ENCODE measurements around the gene SEZ6.
A peak's percentile ranks its signal among the peaks of the same experiment; 100 is the strongest.

Gene SEZ6

DNA sequence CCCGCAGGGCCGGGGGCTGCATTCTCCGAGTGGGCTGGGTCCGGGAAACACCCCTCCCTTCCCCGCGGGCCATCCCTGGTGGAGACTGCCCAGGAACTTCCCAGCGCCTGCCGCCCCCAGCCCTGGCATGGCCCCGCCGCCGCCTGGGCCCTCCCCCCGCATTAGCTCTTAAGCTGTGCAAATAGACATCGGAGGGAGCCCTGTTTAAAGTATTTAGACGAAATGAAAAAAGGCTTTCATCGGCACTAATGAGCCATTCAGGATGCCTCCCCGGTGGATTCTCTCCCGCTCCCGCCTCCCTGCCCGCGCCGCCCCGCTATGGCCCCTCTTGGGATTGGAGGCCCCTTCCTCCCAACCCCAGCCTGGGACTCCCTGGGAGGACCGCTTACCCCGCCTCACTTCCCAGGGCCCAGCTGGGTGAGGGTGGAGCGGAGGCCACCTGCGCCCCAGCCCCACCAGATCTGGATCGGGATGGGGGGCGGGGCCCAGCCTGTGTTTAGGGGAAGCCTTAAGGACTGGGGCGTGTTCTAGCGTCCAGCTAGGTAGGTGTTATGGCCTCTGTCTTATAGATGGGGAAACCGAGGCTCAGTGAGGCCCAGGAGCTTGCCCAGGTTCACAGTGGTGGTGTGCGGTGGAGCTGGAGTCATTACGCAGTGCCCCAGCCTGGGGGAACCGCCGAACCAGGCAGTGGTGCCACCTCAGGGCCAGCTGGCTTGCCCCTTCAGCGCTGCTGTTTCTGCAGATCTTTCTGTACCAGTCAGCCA, 19.7 kb downstream of the SEZ6 start:
- FAIRE-seq, result no peak
- no peak for DNase-seq (ENCODE audit: insufficient read length, low spot score)
- TF ChIP-seq, protein P1, sequence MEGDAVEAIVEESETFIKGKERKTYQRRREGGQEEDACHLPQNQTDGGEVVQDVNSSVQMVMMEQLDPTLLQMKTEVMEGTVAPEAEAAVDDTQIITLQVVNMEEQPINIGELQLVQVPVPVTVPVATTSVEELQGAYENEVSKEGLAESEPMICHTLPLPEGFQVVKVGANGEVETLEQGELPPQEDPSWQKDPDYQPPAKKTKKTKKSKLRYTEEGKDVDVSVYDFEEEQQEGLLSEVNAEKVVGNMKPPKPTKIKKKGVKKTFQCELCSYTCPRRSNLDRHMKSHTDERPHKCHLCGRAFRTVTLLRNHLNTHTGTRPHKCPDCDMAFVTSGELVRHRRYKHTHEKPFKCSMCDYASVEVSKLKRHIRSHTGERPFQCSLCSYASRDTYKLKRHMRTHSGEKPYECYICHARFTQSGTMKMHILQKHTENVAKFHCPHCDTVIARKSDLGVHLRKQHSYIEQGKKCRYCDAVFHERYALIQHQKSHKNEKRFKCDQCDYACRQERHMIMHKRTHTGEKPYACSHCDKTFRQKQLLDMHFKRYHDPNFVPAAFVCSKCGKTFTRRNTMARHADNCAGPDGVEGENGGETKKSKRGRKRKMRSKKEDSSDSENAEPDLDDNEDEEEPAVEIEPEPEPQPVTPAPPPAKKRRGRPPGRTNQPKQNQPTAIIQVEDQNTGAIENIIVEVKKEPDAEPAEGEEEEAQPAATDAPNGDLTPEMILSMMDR (IDR thresholded peaks at IDR 0.05; ENCODE audit: insufficient read depth, missing control alignments), result no peak

DNA sequence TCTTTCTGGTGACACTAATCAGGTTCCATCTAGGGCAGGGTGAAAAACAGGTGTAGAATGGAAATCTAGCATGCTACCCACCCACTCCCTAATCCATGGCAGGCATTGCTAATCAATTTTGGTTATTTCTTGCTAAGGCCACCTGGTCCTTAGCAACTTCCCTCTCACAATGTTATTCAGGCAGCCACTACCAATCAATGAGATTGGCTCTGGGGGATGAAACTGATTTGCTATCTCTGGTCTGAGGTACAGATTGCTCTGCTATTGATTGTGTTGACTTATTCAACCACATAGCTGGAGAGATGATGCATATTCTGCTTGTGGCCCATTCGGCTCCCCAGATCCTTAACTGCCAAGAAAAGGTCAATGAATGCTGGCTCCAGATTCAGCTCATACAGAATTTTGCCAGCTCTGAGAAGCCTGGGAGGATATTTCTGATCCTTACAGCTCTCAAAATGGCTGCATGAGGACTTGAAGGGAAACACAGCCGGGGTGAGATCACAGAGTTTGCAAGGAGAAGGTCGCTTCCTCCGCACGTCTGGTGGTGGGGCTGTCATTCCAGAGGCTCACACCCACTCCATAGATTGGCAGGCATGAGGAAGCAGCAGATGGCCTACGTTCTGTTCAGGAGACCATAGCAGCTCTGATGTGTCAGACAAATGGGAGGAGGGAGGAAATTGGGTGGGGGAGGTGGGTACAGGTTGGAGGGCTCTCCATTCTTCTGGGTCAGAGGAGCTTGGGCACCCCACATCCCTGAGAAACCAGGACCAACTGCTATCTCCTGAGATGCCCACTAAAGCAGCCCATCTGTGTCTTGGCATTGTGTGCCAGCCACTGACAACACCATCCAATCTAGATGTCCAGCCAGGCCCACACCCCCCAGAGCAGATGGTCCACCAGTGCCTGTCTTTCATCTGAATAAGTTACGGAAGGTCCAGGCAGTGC, 22.3 kb downstream of the SEZ6 start:
- no peak for DNase-seq (ENCODE audit: insufficient read length, low spot score)
- no peak for FAIRE-seq
- TF ChIP-seq, protein P1 (IDR thresholded peaks at IDR 0.05; ENCODE audit: insufficient read depth, missing control alignments), result peak; percentile 37

DNA sequence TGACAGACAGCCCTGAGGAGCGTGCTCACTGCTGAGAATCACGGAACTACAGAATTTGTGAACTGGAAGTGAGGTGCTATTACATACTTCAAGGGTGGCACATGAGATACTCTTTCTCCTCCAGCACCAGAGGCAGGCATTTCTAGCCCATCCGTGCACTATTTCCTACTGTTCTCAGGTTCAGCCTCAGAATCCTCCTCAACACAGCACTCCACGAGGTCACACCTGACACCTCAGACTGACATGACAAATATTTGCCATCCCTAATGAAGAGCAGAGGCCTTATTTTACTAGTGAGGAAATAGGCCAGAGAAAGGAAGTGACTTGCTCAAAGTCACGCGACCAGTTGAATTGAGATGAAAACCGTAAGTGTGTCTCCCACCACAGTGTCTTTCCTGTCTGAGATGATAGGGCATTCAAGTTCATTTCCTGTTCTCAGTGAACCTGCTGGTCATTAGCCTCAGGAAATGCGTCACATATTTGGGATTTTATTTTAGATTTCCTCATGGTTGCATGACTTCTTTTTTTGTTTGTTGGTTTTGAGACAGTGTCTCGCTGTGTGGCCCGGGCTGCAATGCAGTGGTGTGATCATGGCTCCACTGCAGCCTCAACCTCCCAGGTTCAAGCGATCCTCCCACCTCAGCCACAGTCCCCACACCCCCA, 23.6 kb downstream of the SEZ6 start:
- FAIRE-seq, result no peak
- DNase-seq (ENCODE audit: insufficient read length, low spot score), result no peak
- TF ChIP-seq, protein P1 (IDR thresholded peaks at IDR 0.05; ENCODE audit: insufficient read depth, missing control alignments), result no peak

DNA sequence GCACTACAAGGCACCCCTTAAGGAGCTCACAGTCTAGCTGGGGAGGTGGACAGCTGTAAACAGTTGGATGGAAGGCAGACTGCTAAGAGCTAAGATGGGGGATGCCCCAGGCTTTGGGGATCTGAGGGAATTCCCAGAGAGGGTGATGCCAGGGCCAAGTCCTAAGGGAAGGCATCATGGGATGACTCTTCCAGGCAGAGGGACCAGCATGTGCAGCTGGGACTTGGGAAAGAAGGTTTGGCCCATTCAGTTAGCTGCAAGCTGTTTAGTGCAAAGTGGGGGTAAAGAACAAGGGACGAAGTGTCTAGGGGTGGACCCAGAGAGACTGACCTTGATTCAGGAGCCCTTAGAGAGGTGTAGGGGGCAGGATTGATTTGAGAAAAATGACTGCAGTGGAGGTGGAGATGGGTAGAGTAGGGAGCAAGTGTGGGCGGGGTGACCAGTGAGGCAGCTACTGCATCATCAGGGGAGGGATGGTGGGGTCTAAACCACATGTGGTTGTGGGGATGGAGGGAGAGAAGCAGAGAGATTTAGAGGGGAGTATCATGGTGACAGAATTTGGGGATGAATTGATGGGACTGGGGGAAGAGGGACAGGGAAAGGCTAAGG, 27.4 kb downstream of the SEZ6 start:
- FAIRE-seq (no peak), DNase-seq (ENCODE audit: insufficient read length, low spot score) (no peak)
- TF ChIP-seq, protein P1 (IDR thresholded peaks at IDR 0.05; ENCODE audit: insufficient read depth, missing control alignments), result no peak

DNA sequence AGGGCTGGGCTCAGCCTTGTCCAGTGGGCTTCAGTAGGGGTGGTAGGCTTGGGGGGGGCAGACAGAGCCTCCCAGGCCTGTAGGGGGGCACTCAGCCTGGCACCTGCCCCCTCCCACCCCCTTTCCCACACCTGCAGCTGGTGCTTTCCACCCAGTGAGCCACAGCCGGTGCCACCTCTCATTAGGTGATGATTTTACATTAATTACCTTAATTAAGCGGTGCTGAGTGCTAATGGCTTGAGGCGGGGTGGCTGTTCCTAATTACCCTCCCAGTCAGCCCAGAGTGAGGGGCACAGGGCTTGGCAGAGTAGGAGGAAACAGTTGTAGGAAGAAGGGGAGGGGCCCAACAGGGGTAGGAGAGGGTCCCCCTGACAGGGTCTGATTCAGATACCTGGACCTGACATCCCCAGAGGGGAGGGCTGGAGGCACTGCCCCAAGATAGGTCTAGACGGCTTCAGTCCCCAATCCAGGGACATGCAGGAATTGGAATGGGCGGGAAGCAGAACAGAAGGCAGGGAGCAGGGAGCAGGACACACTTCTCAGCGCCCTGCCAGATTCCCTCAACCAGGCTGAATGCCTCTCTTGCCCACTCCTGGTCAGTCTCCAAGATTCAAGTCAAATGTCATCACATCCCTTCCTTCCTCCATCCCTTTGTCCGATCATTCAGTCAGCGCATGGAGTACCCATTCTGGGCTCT, 28.0 kb downstream of the SEZ6 start:
- no peak for DNase-seq (ENCODE audit: insufficient read length, low spot score)
- TF ChIP-seq, protein P1 (IDR thresholded peaks at IDR 0.05; ENCODE audit: insufficient read depth, missing control alignments), result no peak
- no peak for FAIRE-seq

DNA sequence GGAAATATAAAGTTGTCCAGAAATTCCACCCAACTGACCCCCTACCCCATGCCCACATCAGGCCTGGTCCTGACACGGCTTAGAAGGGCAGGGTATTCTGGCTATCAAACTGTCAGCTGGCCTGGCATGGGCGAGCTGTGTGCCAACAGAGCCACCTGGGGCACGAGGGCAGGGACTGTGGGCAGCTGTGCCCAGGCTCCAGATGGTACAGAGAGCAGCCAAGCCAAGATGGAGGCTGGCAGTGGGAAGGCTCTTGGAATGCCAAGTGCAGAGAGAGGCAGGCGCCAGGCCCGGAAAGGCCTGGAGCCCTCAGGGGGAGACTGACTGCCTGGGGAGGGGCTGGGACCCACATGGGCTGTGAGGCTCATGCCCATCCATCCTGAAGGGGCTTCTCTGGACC, 30.2 kb downstream of the SEZ6 start:
- FAIRE-seq (no peak), DNase-seq (ENCODE audit: insufficient read length, low spot score) (no peak)
- TF ChIP-seq, protein P1 (IDR thresholded peaks at IDR 0.05; ENCODE audit: insufficient read depth, missing control alignments), result no peak

Data from D721Med (cell line).